GM12892 (cell line): ENCODE data around the gene CRABP1.

Experiments
- POLR2A ChIP-seq: IDR thresholded peaks from 2 replicates; pipeline ENCODE4 v1.6.1; 2011; ENCODE audit warnings: low read depth, low read length, control low read depth
- POLR2AphosphoS5 ChIP-seq: IDR thresholded peaks from 2 replicates; pipeline ENCODE4 v1.6.1; 2011; ENCODE audit warnings: low read depth, low read length, control low read depth

- no peak for TF ChIP-seq POLR2AphosphoS5
- TF ChIP-seq POLR2A = no peak
These were observed 50.7 kb downstream of the CRABP1 start for GRCh38 chr15:78390826-78391225.
